Measurements from ENCODE around the gene PRAF2. TPM values are rescaled to one million over a fixed set of nuclear protein-coding genes. Genes with fewer than 3 reads are reported as not detected.

PRAF2 gene
- total RNA-seq, 1 donor from 2014 or later, result 48.4 TPM

DNA sequence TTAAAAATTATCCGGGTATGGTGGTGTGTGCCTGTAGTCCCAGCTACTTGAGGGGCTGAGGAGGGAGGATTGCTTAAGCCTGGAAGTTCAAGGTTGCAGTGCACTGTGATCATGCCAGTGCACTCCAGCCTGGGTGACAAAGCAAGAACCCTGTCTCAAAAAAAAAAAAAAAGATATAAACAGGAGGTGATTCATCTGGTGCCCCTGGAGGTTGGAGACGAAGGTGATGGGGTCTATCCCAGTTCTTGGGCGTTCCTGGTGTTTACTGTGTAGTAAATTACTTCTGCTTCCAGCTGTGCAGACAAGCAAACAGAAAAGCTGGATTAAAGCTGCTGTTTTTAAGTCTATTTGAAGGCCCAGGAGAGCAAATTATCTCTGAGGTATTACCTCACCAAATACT, 29.8 kb upstream of the PRAF2 start:
- no peak overlapping the region for H3K27ac ChIP-seq
- intact Hi-C loops (cut with DNase I), result loop anchor here (10.0 kb wide), 1 partner anchor 129 kb away; the partner anchor contains the start of gene KCND1

DNA sequence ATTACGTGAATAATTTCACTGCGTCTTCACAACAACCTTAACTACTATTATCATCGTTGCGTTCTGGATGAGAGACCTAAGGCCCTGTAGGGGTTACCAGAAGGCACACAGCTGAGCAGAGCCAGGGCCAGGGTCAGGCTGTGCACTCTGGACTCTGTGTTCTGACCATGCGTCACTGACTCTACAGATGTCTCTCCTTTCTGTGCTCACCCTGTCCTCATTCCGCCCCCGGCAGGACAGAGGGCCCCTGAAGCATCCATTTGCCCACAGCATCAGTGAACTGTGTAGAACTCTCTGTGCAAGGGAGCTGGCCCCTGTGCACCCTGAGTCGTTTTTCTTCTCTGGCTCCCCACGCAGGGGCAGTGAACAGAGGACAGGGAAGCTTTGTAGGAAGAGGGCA, 28.4 kb upstream of the PRAF2 start:
- no peak overlapping the region for H3K27ac ChIP-seq
- H3K9me3 ChIP-seq, result no peaks in the 10 kb centered on the region
- H3K4me3 ChIP-seq, result no peak overlapping the region
- no peaks in the 10 kb centered on the region for H3K27me3 ChIP-seq
- intact Hi-C loops (cut with DNase I), result loop anchor here (10.0 kb wide), 1 partner anchor 127 kb away; the partner anchor contains the start of gene KCND1
- no peaks in the 10 kb centered on the region for H3K36me3 ChIP-seq
- no peaks in the 10 kb centered on the region for H3K4me1 ChIP-seq
- no peak for DNase-seq (ENCODE audit: low spot score in 2 of 2)
- TF ChIP-seq, protein P1, sequence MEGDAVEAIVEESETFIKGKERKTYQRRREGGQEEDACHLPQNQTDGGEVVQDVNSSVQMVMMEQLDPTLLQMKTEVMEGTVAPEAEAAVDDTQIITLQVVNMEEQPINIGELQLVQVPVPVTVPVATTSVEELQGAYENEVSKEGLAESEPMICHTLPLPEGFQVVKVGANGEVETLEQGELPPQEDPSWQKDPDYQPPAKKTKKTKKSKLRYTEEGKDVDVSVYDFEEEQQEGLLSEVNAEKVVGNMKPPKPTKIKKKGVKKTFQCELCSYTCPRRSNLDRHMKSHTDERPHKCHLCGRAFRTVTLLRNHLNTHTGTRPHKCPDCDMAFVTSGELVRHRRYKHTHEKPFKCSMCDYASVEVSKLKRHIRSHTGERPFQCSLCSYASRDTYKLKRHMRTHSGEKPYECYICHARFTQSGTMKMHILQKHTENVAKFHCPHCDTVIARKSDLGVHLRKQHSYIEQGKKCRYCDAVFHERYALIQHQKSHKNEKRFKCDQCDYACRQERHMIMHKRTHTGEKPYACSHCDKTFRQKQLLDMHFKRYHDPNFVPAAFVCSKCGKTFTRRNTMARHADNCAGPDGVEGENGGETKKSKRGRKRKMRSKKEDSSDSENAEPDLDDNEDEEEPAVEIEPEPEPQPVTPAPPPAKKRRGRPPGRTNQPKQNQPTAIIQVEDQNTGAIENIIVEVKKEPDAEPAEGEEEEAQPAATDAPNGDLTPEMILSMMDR (IDR thresholded peaks at IDR 0.05), result no peak

More for the DNA sequence above, 29.8 kb upstream of the PRAF2 start:
- no peaks in the 10 kb centered on the region for H3K36me3 ChIP-seq
- H3K4me3 ChIP-seq, result no peak overlapping the region
- no peaks in the 10 kb centered on the region for H3K4me1 ChIP-seq
- no peaks in the 10 kb centered on the region for H3K27me3 ChIP-seq
- DNase-seq (ENCODE audit: low spot score in 2 of 2), result no peak
- TF ChIP-seq, protein P1 (IDR thresholded peaks at IDR 0.05), result no peak
- H3K9me3 ChIP-seq, result no peaks in the 10 kb centered on the region

DNA sequence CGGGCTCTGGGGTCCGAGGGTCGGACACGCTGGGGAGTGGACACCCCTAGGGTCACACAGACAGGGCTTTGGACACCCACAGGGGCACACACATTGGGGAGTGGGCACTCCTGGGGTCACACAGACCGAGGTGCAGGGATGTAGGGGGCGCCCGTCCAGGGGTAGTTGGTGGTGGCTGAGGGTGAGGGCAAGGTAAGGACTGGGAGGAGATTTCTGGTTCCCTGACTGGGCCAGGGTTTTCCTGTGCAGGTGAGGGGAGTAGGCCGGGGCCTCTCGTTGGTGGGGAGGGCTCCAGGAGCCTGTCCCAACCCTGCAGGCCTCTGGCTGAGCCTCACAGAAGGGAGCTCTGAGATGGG, 27.8 kb upstream of the PRAF2 start:
- no peak for DNase-seq (ENCODE audit: low spot score in 2 of 2)
- H3K4me3 ChIP-seq, result peak overlapping the region; percentile 59 to 72
- H3K27me3 ChIP-seq, result no peaks in the 10 kb centered on the region
- no peaks in the 10 kb centered on the region for H3K36me3 ChIP-seq
- TF ChIP-seq, protein P1 (IDR thresholded peaks at IDR 0.05), result no peak
- no peaks in the 10 kb centered on the region for H3K4me1 ChIP-seq
- intact Hi-C loops (cut with DNase I), result loop anchor here (1.0 to 10.0 kb wide), 2 partner anchors 22 to 127 kb away; partner anchors contain the start of genes KCND1 and WDR45
- no peaks in the 10 kb centered on the region for H3K9me3 ChIP-seq
- H3K27ac ChIP-seq, result peak overlapping the region; percentile 7 to 63

DNA sequence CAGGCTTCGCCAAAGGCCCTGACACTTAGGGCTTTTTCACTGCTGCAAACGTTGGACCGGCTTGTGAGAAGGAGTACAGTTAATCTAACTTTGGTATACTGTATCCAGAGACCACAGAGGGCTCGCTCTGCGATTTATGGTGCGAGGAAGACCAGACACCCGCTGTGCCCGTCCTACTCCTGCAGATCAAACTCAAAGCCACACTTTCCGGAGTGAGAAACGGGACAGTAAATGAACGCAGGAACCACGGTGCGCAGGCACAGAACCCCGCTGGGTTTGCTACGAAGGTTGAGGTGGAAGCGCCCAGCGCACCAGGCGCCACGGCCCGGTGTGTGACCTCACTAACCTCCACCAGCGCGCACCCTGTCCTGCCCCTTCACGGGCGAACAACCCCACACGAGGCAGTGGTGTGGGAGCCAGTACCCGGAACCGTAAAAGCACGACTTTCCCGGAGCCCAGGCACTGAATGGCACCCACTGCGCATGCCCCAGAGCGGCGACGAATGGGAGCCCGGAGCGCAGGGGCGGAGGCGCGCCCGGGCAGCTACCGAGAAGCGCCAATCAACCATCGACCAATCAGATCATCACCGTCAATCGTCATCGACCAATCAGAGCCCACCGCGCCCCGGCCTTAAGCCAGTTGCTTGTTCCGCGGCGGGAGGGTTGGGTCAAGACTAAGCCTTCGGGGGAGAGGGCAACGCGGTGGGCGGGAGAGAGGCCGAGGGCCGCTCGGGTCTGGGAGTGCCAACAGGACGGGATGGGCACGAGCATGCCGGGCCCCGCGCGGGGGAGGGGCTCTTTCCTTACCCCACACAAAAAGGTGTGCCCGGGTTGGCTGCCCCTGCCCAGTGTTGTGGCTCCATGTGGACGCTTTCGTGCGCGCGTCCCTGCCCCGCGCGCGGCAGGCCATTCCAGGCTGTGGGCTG, 27.2 kb upstream of the PRAF2 start:
- Histone ChIP-seq H3K9me3 (no peaks in the 10 kb centered on the region), H3K4me1 (no peaks in the 10 kb centered on the region), H3K4me3 (peak overlapping the region; percentile 59 to 72), H3K27me3 (no peaks in the 10 kb centered on the region), H3K36me3 (no peaks in the 10 kb centered on the region), H3K27ac (peak overlapping the region; percentile 63 to 65)
- peak; percentile 64 to 95 for DNase-seq (ENCODE audit: low spot score in 2 of 2)
- intact Hi-C loops (cut with DNase I), result loop anchor here (1.0 to 10.0 kb wide), 2 partner anchors 22 to 126 kb away; partner anchors contain the start of genes KCND1 and WDR45
- TF ChIP-seq, protein P1 (IDR thresholded peaks at IDR 0.05), result no peak

DNA sequence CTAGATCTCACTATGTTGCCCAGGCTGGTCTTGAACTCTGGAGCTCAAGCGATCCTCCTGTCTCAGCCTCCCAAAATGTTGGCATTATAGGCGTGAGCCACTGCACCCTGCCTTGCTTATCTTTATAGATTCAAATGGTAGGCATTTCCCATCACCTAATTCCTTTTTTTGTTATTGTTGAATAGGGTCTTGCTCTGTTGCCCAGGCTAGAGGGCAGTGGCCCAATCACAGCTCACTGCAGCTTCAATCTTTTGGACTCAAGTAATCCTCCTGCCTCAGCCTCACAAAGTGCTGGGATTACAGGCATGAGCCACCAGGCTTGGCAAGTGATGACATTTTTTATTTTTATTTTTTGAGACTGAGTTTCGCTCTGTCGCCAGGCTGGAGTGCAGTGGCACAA, 22.6 kb upstream of the PRAF2 start:
- intact Hi-C loops (cut with DNase I), result no loop called here
- H3K4me1 ChIP-seq, result no peaks in the 10 kb centered on the region
- H3K27ac ChIP-seq, result no peak overlapping the region
- H3K36me3 ChIP-seq, result no peaks in the 10 kb centered on the region
- DNase-seq (ENCODE audit: low spot score in 2 of 2), result no peak
- no peaks in the 10 kb centered on the region for H3K9me3 ChIP-seq
- H3K27me3 ChIP-seq, result no peaks in the 10 kb centered on the region
- H3K4me3 ChIP-seq, result no peak overlapping the region
- TF ChIP-seq, protein P1 (IDR thresholded peaks at IDR 0.05), result no peak
